GM23338 (cell line): Measurements from ENCODE around the gene STMN3. TPM values are rescaled to one million over a fixed set of nuclear protein-coding genes. Genes with fewer than 3 reads are reported as not detected.

Source experiments
- ATAC-seq: fragments of 200-7000 bp; cut with Tn5 transposase; 3 replicates; pipeline ENCODE4 v1.9.1; 2020
- DNase-seq: peaks from one replicate; pipeline ENCODE4 v3.0.0-alpha.2; 2015; ENCODE audit warnings: low spot score
- H2AFZ ChIP-seq: fragments of 200-600 bp; sonication (generic); 2 replicates; pipeline ENCODE4 v1.8.0; 2016; ENCODE audit warnings: antibody characterized with exemption, mild to moderate bottlenecking, moderate library complexity
- H3F3A ChIP-seq: fragments of 200-600 bp; sonication (generic); replicated peaks from 2 replicates; pipeline ENCODE4 v1.8.0; 2017; ENCODE audit warnings: antibody characterized with exemption, mixed run types, low read depth
- H3K27ac ChIP-seq: fragments of 200-600 bp; sonication (generic); 2 replicates; pipeline ENCODE4 v1.6.1; 2016; ENCODE audit warnings: low read depth
- H3K27me3 ChIP-seq: fragments of 200-600 bp; sonication (generic); 2 replicates; pipeline ENCODE4 v1.8.0; 2016; ENCODE audit warnings: mild to moderate bottlenecking, mixed run types, moderate library complexity; ENCODE audit not compliant: insufficient read depth
- H3K36me3 ChIP-seq: fragments of 200-600 bp; sonication (generic); 2 replicates; pipeline ENCODE4 v1.8.0; 2016; ENCODE audit warnings: mild to moderate bottlenecking; ENCODE audit not compliant: insufficient read depth
- H3K4me1 ChIP-seq: fragments of 200-600 bp; sonication (generic); 2 replicates; pipeline ENCODE4 v1.8.0; 2016; ENCODE audit warnings: mild to moderate bottlenecking, moderate library complexity; ENCODE audit not compliant: insufficient read depth
- H3K4me2 ChIP-seq: fragments of 200-600 bp; sonication (generic); 2 replicates; pipeline ENCODE4 v1.7.1; 2017; ENCODE audit warnings: mixed run types
- H3K4me3 ChIP-seq: fragments of 200-600 bp; sonication (generic); 2 replicates; pipeline ENCODE4 v1.6.1; 2016; ENCODE audit warnings: mixed run types
- H3K79me2 ChIP-seq: fragments of 200-600 bp; sonication (generic); replicated peaks from 2 replicates; pipeline ENCODE4 v1.8.0; 2017; ENCODE audit warnings: mild to moderate bottlenecking; ENCODE audit not compliant: insufficient read depth
- H3K9me2 ChIP-seq: fragments of 200-600 bp; sonication (generic); 2 replicates; pipeline ENCODE4 v1.8.0; 2017; ENCODE audit not compliant: insufficient read depth
- H4K20me1 ChIP-seq: fragments of 200-600 bp; sonication (generic); replicated peaks from 2 replicates; pipeline ENCODE4 v1.8.0; 2017; ENCODE audit warnings: mild to moderate bottlenecking; ENCODE audit not compliant: insufficient read depth
- H3K27ac Mint-ChIP-seq: 2 replicates; pipeline ENCODE4 v1.8.0; 2020; ENCODE audit warnings: inconsistent platforms, mild to moderate bottlenecking, moderate library complexity, mixed read lengths
- H3K27me3 Mint-ChIP-seq: 3 replicates; pipeline ENCODE4 v1.8.0; 2022; ENCODE audit warnings: low read depth, mild to moderate bottlenecking, moderate library complexity, mixed read lengths, inconsistent platforms; ENCODE audit not compliant: insufficient read depth, poor library complexity
- H3K36me3 Mint-ChIP-seq: 3 replicates; pipeline ENCODE4 v1.8.0; 2021; ENCODE audit warnings: low read depth, mild to moderate bottlenecking, inconsistent platforms, moderate library complexity, mixed read lengths
- H3K4me1 Mint-ChIP-seq: 3 replicates; pipeline ENCODE4 v1.8.0; 2020; ENCODE audit warnings: mild to moderate bottlenecking, inconsistent platforms, mixed read lengths
- H3K4me3 Mint-ChIP-seq: 3 replicates; pipeline ENCODE4 v1.8.0; 2021; ENCODE audit warnings: moderate library complexity, mild to moderate bottlenecking, inconsistent platforms, mixed read lengths
- H3K9me3 Mint-ChIP-seq: 3 replicates; pipeline ENCODE4 v1.8.0; 2020; ENCODE audit warnings: moderate library complexity, mild to moderate bottlenecking, inconsistent platforms, mixed read lengths
- CREB1 ChIP-seq: fragments of 250-450 bp; sonication (Bioruptor Pico); IDR thresholded peaks from 2 replicates; pipeline ENCODE4 v1.5.0; 2020; ENCODE audit warnings: low read depth, mild to moderate bottlenecking, moderate library complexity
- CTCF ChIP-seq, 2 experiments: fragments of 200-600 bp in 1 of 2; sonication (generic) in 1 of 2; conservative IDR thresholded peaks; 2 replicates each; pipeline versions ENCODE4 v1.5.1 to v1.6.1; 2016 to 2017; ENCODE audit warnings: antibody characterized with exemption in 2 of 2, low read depth in 2 of 2, mild to moderate bottlenecking in 2 of 2, moderate library complexity in 1 of 2
- EZH2 ChIP-seq: fragments of 200-600 bp; sonication (generic); IDR thresholded peaks from one replicate; pipeline ENCODE4 v1.8.0; 2017; ENCODE audit warnings: antibody characterized with exemption, mild to moderate bottlenecking, low read depth; ENCODE audit not compliant: unreplicated experiment
- EZH2phosphoT487 ChIP-seq: fragments of 200-600 bp; sonication (generic); IDR thresholded peaks from one replicate; pipeline ENCODE4 v1.8.1; 2018; ENCODE audit warnings: antibody characterized with exemption; ENCODE audit not compliant: unreplicated experiment
- JUNB ChIP-seq: IDR thresholded peaks from one replicate; pipeline ENCODE4 v1.6.1; 2016; ENCODE audit warnings: antibody characterized with exemption; ENCODE audit not compliant: unreplicated experiment
- NANOG ChIP-seq: IDR thresholded peaks from 2 replicates; pipeline ENCODE4 v1.6.1; 2016; ENCODE audit warnings: antibody characterized with exemption, borderline replicate concordance
- REST ChIP-seq: IDR thresholded peaks from one replicate; pipeline ENCODE4 v1.6.1; 2018; ENCODE audit warnings: antibody characterized with exemption; ENCODE audit not compliant: unreplicated experiment
- ZNF331 ChIP-seq: fragments of 250-450 bp; sonication (Bioruptor Pico); IDR thresholded peaks from 2 replicates; pipeline ENCODE4 v1.5.0; 2020; ENCODE audit warnings: low read depth, mild to moderate bottlenecking, moderate library complexity
- polyA plus RNA-seq: library from polyadenylated mRNA; unstranded; fragments of >200 nt; fragmentation: Nextera tagmentation; extraction: Ambion mirVana; gene quantifications from 2 replicates; pipeline ENCODE4 v1.2.1, GENCODE V29; 2016
- total RNA-seq: library from RNA; depleted of rRNA; stranded (reverse); fragments of >200 nt; shearing (Covaris generic); gene quantifications from 2 replicates; pipeline ENCODE4 v1.2.3, GENCODE V29; 2014

The STMN3 gene
- total and polyA plus RNA-seq, 2 experiments from 2014 or later: 28.6 to 61.3 TPM

- DNase-seq (no peak), ATAC-seq (no peak)
- H3K36me3 ChIP-seq: no peaks in the 10 kb centered on the region
- TF ChIP-seq JUNB: no peak
- no peak for TF ChIP-seq REST
- TF ChIP-seq CTCF (conservative IDR thresholded peaks at IDR 0.05; ENCODE audit: low read depth in 2 of 2): no peak
- no peak for TF ChIP-seq ZNF331
- no peak for TF ChIP-seq CREB1 (CRISPR knock-in tag)
- no peak for TF ChIP-seq EZH2
- no peak overlapping the region for H3K27ac ChIP-seq
- no peaks in the 10 kb centered on the region for H3K79me2 ChIP-seq
- no peak overlapping the region for H2AFZ ChIP-seq
- no peaks in the 10 kb centered on the region for H3K9me3 Mint-ChIP-seq
- no peak overlapping the region for H3K4me3 Mint-ChIP-seq
- no peaks in the 10 kb centered on the region for H3K4me1 ChIP-seq
- H3K36me3 Mint-ChIP-seq: no peaks in the 10 kb centered on the region
- H3K27ac Mint-ChIP-seq: no peak overlapping the region
- H3F3A ChIP-seq: no peaks in the 10 kb centered on the region
- no peaks in the 10 kb centered on the region for H3K9me2 ChIP-seq
- no peaks in the 10 kb centered on the region for H3K27me3 ChIP-seq
- no peak overlapping the region for H3K4me2 ChIP-seq
- no peaks in the 10 kb centered on the region for H3K4me1 Mint-ChIP-seq
- H3K27me3 Mint-ChIP-seq: peaks cover 7% of the 10 kb centered on the region
- no peaks in the 10 kb centered on the region for H4K20me1 ChIP-seq
- H3K4me3 ChIP-seq: no peak overlapping the region
These were observed 32.2 kb upstream of the STMN3 start for GRCh38 chr20:63685269-63686026.

GRCh38 chr20:63682384-63683139, 29.3 kb upstream of the STMN3 start:
- Histone ChIP-seq H3K27ac (no peak overlapping the region), H3K4me2 (no peak overlapping the region), H3K79me2 (no peaks in the 10 kb centered on the region), H3K36me3 (no peaks in the 10 kb centered on the region), H4K20me1 (no peaks in the 10 kb centered on the region), H3K27me3 (no peaks in the 10 kb centered on the region), H3F3A (no peaks in the 10 kb centered on the region), H2AFZ (no peak overlapping the region), H3K9me2 (no peaks in the 10 kb centered on the region), H3K4me1 (no peaks in the 10 kb centered on the region), H3K4me3 (no peak overlapping the region)
- Mint-ChIP-seq H3K27me3 (peaks cover 7% of the 10 kb centered on the region), H3K27ac (peak overlapping the region; percentile 84), H3K4me1 (no peaks in the 10 kb centered on the region), H3K9me3 (no peaks in the 10 kb centered on the region), H3K4me3 (no peak overlapping the region), H3K36me3 (peaks cover 6% of the 10 kb centered on the region; the same call in 2 of the 3 replicates)
- ATAC-seq: no peak
- no peak for DNase-seq
- no peak for TF ChIP-seq JUNB
- no peak for TF ChIP-seq EZH2
- no peak for TF ChIP-seq EZH2phosphoT487
- TF ChIP-seq NANOG: no peak
- no peak for TF ChIP-seq CTCF (conservative IDR thresholded peaks at IDR 0.05; ENCODE audit: low read depth in 2 of 2)
- no peak for TF ChIP-seq ZNF331
